T-helper 1 cell (primary cell): ENCODE data around the gene ABCD3.
A peak's percentile ranks its signal among the peaks of the same experiment; 100 is the strongest.
"Not testable (repeated sequence)": the region's sequence is repeated elsewhere in the genome, so short reads cannot be mapped to it uniquely, and the experiment has no call there.

ENCODE experiments used
- DNase-seq, 5 donors: peaks; one replicate each; pipeline ENCODE4 v3.0.0-alpha.2; 2012 to 2020
- total RNA-seq, 4 donors: gene quantifications; one replicate each; lab custom pipeline; 2026; lab: John Stamatoyannopoulos, UW

The ABCD3 gene
- 15.6 to 28.1 (median 19.8) reads per million in 4 donors for total RNA-seq

GRCh38 chr1:94417978-94418663, at the start of gene ABCD3:
TSS of gene ABCD3 (plus strand) at chr1:94418389. CDS start at chr1:94418479, 90 bp downstream.
- DNase-seq, result peak; percentile 93 to 98 (median 94)

- not testable (repeated sequence) for DNase-seq
Observed at GRCh38 chr1:94372771-94373170, 45.4 kb upstream of the ABCD3 start.

- DNase-seq, result not testable (repeated sequence)
Observed at GRCh38 chr1:94373311-94373710, 44.9 kb upstream of the ABCD3 start.

GRCh38 chr1:94375666-94376065, 42.5 kb upstream of the ABCD3 start:
- DNase-seq, result not testable (repeated sequence)

GRCh38 chr1:94378493-94378892, 39.7 kb upstream of the ABCD3 start:
- not testable (repeated sequence) for DNase-seq

- no peak for DNase-seq
Observed at GRCh38 chr1:94379615-94380014, 38.6 kb upstream of the ABCD3 start.

- DNase-seq, result no peak
Observed at GRCh38 chr1:94382201-94382600, 36.0 kb upstream of the ABCD3 start.

- DNase-seq, result peak in 1 of 5 donors; percentile 47
Observed at GRCh38 chr1:94383966-94384408, 34.2 kb upstream of the ABCD3 start.

GRCh38 chr1:94384485-94385265, 33.5 kb upstream of the ABCD3 start:
- peak in 1 of 5 donors; percentile 4 for DNase-seq

GRCh38 chr1:94385308-94385929, 32.8 kb upstream of the ABCD3 start:
- no peak for DNase-seq

GRCh38 chr1:94389298-94389697, 28.9 kb upstream of the ABCD3 start:
- no peak for DNase-seq

- DNase-seq, result no peak
Observed at GRCh38 chr1:94394247-94394646, 23.9 kb upstream of the ABCD3 start.

GRCh38 chr1:94395231-94395630, 23.0 kb upstream of the ABCD3 start:
- no peak for DNase-seq

- DNase-seq, result no peak
Observed at GRCh38 chr1:94395748-94396309, 22.4 kb upstream of the ABCD3 start.

GRCh38 chr1:94396356-94397010, 21.7 kb upstream of the ABCD3 start:
- DNase-seq, result no peak

- no peak for DNase-seq
Observed at GRCh38 chr1:94398356-94398755, 19.8 kb upstream of the ABCD3 start.

- no peak for DNase-seq
Observed at GRCh38 chr1:94399453-94399852, 18.7 kb upstream of the ABCD3 start.

GRCh38 chr1:94401206-94401605, 17.0 kb upstream of the ABCD3 start:
- no peak for DNase-seq

- no peak for DNase-seq
Observed at GRCh38 chr1:94406446-94406845, 11.7 kb upstream of the ABCD3 start.

- no peak for DNase-seq
Observed at GRCh38 chr1:94408104-94408830, 9.9 kb upstream of the ABCD3 start.

GRCh38 chr1:94411237-94411636, 7.0 kb upstream of the ABCD3 start:
- DNase-seq, result no peak

GRCh38 chr1:94413311-94413710, 4.9 kb upstream of the ABCD3 start:
- DNase-seq, result no peak
